WI38 (cell line): ENCODE results near the gene ITGB1BP2.
"Not testable (repeated sequence)": the region's sequence is repeated elsewhere in the genome, so short reads cannot be mapped to it uniquely, and the experiment has no call there.

Experiments used
- H3K4me3 ChIP-seq: 2 replicates; pipeline ENCODE4 v1.5.1; 2011; ENCODE audit warnings: low read depth, mild to moderate bottlenecking, control low read depth, low read length
- CTCF ChIP-seq: IDR thresholded peaks from 2 replicates; pipeline ENCODE4 v1.5.1; 2012; ENCODE audit warnings: low read depth, mild to moderate bottlenecking, control low read depth, low read length

Gene ITGB1BP2

GRCh38 chrX:71296806-71297205 lies 4.7 kb upstream of the ITGB1BP2 start:
- no peak for TF ChIP-seq CTCF
- H3K4me3 ChIP-seq, result no peak overlapping the region

GRCh38 chrX:71298119-71298518 lies 3.4 kb upstream of the ITGB1BP2 start:
- no peak overlapping the region for H3K4me3 ChIP-seq
- no peak for TF ChIP-seq CTCF

- H3K4me3 ChIP-seq, result not testable (repeated sequence)
Observed at GRCh38 chrX:71300064-71300463, 1.5 kb upstream of the ITGB1BP2 start.

- not testable (repeated sequence) for H3K4me3 ChIP-seq
Observed at GRCh38 chrX:71300495-71300894, 1.1 kb upstream of the ITGB1BP2 start.

- no peak overlapping the region for H3K4me3 ChIP-seq
- no peak for TF ChIP-seq CTCF
Observed at GRCh38 chrX:71302461-71303213, 1.1 kb downstream of the ITGB1BP2 start.

GRCh38 chrX:71304561-71304960 lies 3.0 kb downstream of the ITGB1BP2 start:
- no peak overlapping the region for H3K4me3 ChIP-seq
- no peak for TF ChIP-seq CTCF

GRCh38 chrX:71315917-71316316 lies 14.4 kb downstream of the ITGB1BP2 start:
- no peak overlapping the region for H3K4me3 ChIP-seq
- TF ChIP-seq CTCF, result no peak

- H3K4me3 ChIP-seq, result not testable (repeated sequence)
Observed at GRCh38 chrX:71316959-71317358, 15.4 kb downstream of the ITGB1BP2 start.

GRCh38 chrX:71320126-71320525 lies 18.6 kb downstream of the ITGB1BP2 start:
- TF ChIP-seq CTCF, result no peak
- no peak overlapping the region for H3K4me3 ChIP-seq
